Astrocyte (in vitro differentiated cells and primary cell): ENCODE measurements around the gene PDGFRB.

Experiments
- EZH2 ChIP-seq: IDR thresholded peaks from 2 replicates; pipeline ENCODE4 v1.6.1; 2012; ENCODE audit warnings: mild to moderate bottlenecking, low read length, inconsistent platforms; ENCODE audit not compliant: insufficient read depth
- TF ChIP-seq, protein P1 (sequence below): IDR thresholded peaks from 2 replicates; pipeline ENCODE4 v1.5.1; 2011; ENCODE audit warnings: low read depth, mild to moderate bottlenecking, inconsistent platforms, low read length, moderate library complexity; ENCODE audit not compliant: insufficient read depth

DNA sequence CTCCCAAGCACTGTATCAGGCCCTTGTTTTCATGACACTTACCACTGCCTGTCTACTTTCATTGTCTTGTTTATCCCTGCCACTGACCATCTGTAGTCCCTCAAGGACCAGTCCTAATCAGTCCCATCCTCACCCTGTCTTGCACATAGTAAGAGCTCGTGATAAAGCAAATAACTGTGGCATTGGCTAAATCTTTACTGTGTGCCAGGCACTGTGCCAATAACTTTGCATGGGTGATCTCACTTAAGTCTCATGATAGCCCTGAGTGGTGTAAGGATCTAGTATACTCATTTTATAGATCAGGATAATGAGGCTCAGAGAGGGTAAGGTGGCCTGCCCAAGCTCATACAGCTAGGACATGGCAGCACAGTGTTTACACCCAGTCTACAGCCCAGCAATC is 16.5 kb upstream of the PDGFRB start:
- TF ChIP-seq, protein P1, sequence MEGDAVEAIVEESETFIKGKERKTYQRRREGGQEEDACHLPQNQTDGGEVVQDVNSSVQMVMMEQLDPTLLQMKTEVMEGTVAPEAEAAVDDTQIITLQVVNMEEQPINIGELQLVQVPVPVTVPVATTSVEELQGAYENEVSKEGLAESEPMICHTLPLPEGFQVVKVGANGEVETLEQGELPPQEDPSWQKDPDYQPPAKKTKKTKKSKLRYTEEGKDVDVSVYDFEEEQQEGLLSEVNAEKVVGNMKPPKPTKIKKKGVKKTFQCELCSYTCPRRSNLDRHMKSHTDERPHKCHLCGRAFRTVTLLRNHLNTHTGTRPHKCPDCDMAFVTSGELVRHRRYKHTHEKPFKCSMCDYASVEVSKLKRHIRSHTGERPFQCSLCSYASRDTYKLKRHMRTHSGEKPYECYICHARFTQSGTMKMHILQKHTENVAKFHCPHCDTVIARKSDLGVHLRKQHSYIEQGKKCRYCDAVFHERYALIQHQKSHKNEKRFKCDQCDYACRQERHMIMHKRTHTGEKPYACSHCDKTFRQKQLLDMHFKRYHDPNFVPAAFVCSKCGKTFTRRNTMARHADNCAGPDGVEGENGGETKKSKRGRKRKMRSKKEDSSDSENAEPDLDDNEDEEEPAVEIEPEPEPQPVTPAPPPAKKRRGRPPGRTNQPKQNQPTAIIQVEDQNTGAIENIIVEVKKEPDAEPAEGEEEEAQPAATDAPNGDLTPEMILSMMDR: no peak
- no peak for TF ChIP-seq EZH2
